Hepatocyte (in vitro differentiated cells): ENCODE data around the gene PTS.

Experiments used
- CTCF ChIP-seq: fragments of 200-600 bp; sonication (generic); IDR thresholded peaks from 2 replicates; pipeline ENCODE4 v1.5.1; 2016; ENCODE audit warnings: antibody characterized with exemption, mild to moderate bottlenecking; ENCODE audit not compliant: poor library complexity
- EZH2 ChIP-seq: fragments of 200-600 bp; sonication (generic); IDR thresholded peaks from 2 replicates; pipeline ENCODE4 v1.6.1; 2016; ENCODE audit warnings: antibody characterized with exemption, mild to moderate bottlenecking, borderline replicate concordance
- EZH2phosphoT487 ChIP-seq: fragments of 200-600 bp; sonication (generic); IDR thresholded peaks from one replicate; pipeline ENCODE4 v1.6.1; 2018; ENCODE audit warnings: antibody characterized with exemption, mild to moderate bottlenecking, low read depth, moderate library complexity; ENCODE audit not compliant: unreplicated experiment, severe bottlenecking

GRCh38 chr11:112253605-112254242, 27.5 kb downstream of the PTS start:
- no peak for TF ChIP-seq CTCF
- no peak for TF ChIP-seq EZH2phosphoT487
- no peak for TF ChIP-seq EZH2
